Lower leg skin (tissue), 3 donors: ENCODE data around the gene TBX5.

Source experiments
- CTCF ChIP-seq, 3 donors: fragments of 450-650 bp; IDR thresholded peaks; one replicate each; pipeline ENCODE4 v1.5.1; 2016; ENCODE audit warnings: antibody characterized with exemption in 3 of 3, mild to moderate bottlenecking in 3 of 3, moderate library complexity in 2 of 3
- POLR2A ChIP-seq, 2 donors: fragments of 450-650 bp; IDR thresholded peaks; one replicate each; pipeline ENCODE4 v1.6.1; 2016 to 2017; ENCODE audit warnings: antibody characterized with exemption in 2 of 2, mild to moderate bottlenecking in 1 of 2, moderate library complexity in 1 of 2

- TF ChIP-seq CTCF (IDR thresholded peaks at IDR 0.05) (no peak), POLR2A (IDR thresholded peaks at IDR 0.05) (no peak)
Observed at GRCh38 chr12:114416028-114416427, 10.1 kb upstream of the TBX5 start.
